Panc1 (cell line): ENCODE data around the gene ENAH. TPM values are rescaled to one million over a fixed set of nuclear protein-coding genes. Genes with fewer than 3 reads are reported as not detected.

ENCODE experiments used
- ATAC-seq: fragments of 200-7000 bp; cut with Tn5 transposase; 2 replicates; pipeline ENCODE4 v1.9.1; 2020; ENCODE audit warnings: mild to moderate bottlenecking, moderate library complexity
- BruUV-seq: library from RNA; stranded (reverse); fragments of 400-500 nt; replicated peaks from 2 replicates; lab custom pipeline; 2021; lab: Mats Ljungman, UMichigan
- CTCF ChIA-PET: fragments of 300-600 bp; sonication (Branson Sonifier 250); formaldehyde crosslinking; loops from one replicate; lab custom pipeline; 2022; ENCODE audit warnings: antibody characterized with exemption; lab: Charles Lee
- POLR2A ChIA-PET: fragments of 300-600 bp; sonication (Branson Sonifier 250); formaldehyde crosslinking; loops from one replicate; lab custom pipeline; 2022; ENCODE audit warnings: antibody characterized with exemption; lab: Charles Lee
- DNase-seq: peaks from one replicate; pipeline ENCODE4 v3.0.0-alpha.2; 2010; ENCODE audit warnings: low read depth, low spot score
- H3K27ac ChIP-seq: 2 replicates; pipeline ENCODE4 v1.5.1; 2011; ENCODE audit warnings: mild to moderate bottlenecking, low read length, inconsistent platforms
- H3K27me3 ChIP-seq: fragments of 200-500 bp; sonication (Bioruptor generic); 2 replicates; pipeline ENCODE4 v1.6.0; 2014; ENCODE audit warnings: low read length, inconsistent platforms; ENCODE audit not compliant: control insufficient read depth, insufficient read depth
- H3K36me3 ChIP-seq: fragments of 200-500 bp; sonication (Bioruptor generic); 2 replicates; pipeline ENCODE4 v1.5.1; 2014; ENCODE audit warnings: inconsistent platforms, mild to moderate bottlenecking, low read length, moderate library complexity; ENCODE audit not compliant: control insufficient read depth, insufficient read depth
- H3K4me1 ChIP-seq: 2 replicates; pipeline ENCODE4 v1.5.1; 2011; ENCODE audit warnings: inconsistent platforms, mild to moderate bottlenecking, low read length, moderate library complexity; ENCODE audit not compliant: control insufficient read depth, insufficient read depth
- H3K4me3 ChIP-seq, 2 experiments: 2 replicates each; pipeline ENCODE4 v1.5.1; 2011 to 2012; ENCODE audit warnings: low read depth in 2 of 2, low read length in 2 of 2, mild to moderate bottlenecking in 2 of 2, inconsistent platforms in 1 of 2, moderate library complexity in 1 of 2
- H3K9me3 ChIP-seq: fragments of 200-500 bp; sonication (Bioruptor generic); 2 replicates; pipeline ENCODE4 v1.5.1; 2014; ENCODE audit warnings: low read depth, mild to moderate bottlenecking, inconsistent platforms, low read length, moderate library complexity; ENCODE audit not compliant: control insufficient read depth, insufficient read depth
- POLR2AphosphoS5 ChIP-seq: IDR thresholded peaks from 2 replicates; pipeline ENCODE4 v1.6.1; 2012; ENCODE audit warnings: mild to moderate bottlenecking, low read depth, low read length, moderate library complexity
- SIN3A ChIP-seq: IDR thresholded peaks from 2 replicates; pipeline ENCODE4 v1.6.1; 2012; ENCODE audit warnings: low read depth, mild to moderate bottlenecking, low read length, moderate library complexity, borderline replicate concordance; ENCODE audit not compliant: insufficient read depth
- TCF7L2 ChIP-seq: IDR thresholded peaks from 2 replicates; pipeline ENCODE4 v1.6.1; 2011; ENCODE audit warnings: mild to moderate bottlenecking, low read depth, low read length, inconsistent platforms
- in situ Hi-C: cut with HindIII; loops from 2 replicates; pipeline ENCODE4 v1.10.0; 2016; ENCODE audit warnings: low sequenced_read_pairs, low pct_unique_long_range_greater_than_20kb
- intact Hi-C: fragments of 100-400 bp; cut with micrococcal nuclease; formaldehyde crosslinking; loops from one replicate; pipeline ENCODE4 v1.10.0; 2022; ENCODE audit not compliant: unreplicated experiment
- total RNA-seq: library from RNA; stranded (reverse); gene quantifications from one replicate; pipeline ENCODE4 v1.2.1, GENCODE V29; 2021; ENCODE audit not compliant: unreplicated experiment
- TF ChIP-seq, protein P1 (sequence below), 2 experiments: IDR thresholded peaks; 2 replicates each; pipeline ENCODE4 v1.6.1; 2011 to 2012; ENCODE audit warnings: low read depth in 2 of 2, control low read depth in 1 of 2, low read length in 1 of 2, mild to moderate bottlenecking in 1 of 2, moderate library complexity in 1 of 2; ENCODE audit not compliant: insufficient read depth in 1 of 2
- TF ChIP-seq, protein P2 (sequence below): fragments of 450-650 bp; IDR thresholded peaks from 2 replicates; pipeline ENCODE4 v1.5.1; 2017; ENCODE audit warnings: mild to moderate bottlenecking

The ENAH gene
- total RNA-seq, 1 experiment from 2014 or later: 133 TPM

DNA sequence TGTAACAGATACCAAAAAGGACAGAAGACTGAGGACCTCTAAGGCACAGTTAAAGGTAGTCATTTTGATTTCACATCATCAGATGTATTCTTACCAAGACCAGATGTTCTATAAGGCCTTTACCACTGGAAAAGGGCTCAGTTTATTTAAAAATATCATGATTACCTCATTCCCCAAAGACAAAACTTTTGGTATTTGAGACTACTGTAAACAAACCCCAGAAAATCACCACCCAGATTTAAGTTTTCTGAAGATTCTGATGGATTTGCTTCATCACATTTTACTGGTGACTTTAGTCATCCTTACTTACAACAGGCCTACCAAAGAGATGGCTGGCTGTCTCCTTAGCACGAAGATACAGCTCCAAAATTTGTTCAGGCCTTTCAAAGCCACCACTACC, 8.3 kb downstream of the ENAH start:
- ChIA-PET POLR2A (no interaction called here), CTCF (no interaction called here)
- Histone ChIP-seq H3K36me3 (no peaks in the 10 kb centered on the region; the same call in 1 of the 2 replicates), H3K27me3 (no peaks in the 10 kb centered on the region), H3K4me1 (peaks cover 19% of the 10 kb centered on the region), H3K4me3 (no peak overlapping the region), H3K9me3 (no peaks in the 10 kb centered on the region), H3K27ac (no peak overlapping the region)
- intact Hi-C loops: no loop called here
- in situ Hi-C loops: no loop called here
- ATAC-seq (no peak), DNase-seq (no peak)
- BruUV-seq: no TSS peak
- no peak for TF ChIP-seq POLR2AphosphoS5
- TF ChIP-seq, protein P1, sequence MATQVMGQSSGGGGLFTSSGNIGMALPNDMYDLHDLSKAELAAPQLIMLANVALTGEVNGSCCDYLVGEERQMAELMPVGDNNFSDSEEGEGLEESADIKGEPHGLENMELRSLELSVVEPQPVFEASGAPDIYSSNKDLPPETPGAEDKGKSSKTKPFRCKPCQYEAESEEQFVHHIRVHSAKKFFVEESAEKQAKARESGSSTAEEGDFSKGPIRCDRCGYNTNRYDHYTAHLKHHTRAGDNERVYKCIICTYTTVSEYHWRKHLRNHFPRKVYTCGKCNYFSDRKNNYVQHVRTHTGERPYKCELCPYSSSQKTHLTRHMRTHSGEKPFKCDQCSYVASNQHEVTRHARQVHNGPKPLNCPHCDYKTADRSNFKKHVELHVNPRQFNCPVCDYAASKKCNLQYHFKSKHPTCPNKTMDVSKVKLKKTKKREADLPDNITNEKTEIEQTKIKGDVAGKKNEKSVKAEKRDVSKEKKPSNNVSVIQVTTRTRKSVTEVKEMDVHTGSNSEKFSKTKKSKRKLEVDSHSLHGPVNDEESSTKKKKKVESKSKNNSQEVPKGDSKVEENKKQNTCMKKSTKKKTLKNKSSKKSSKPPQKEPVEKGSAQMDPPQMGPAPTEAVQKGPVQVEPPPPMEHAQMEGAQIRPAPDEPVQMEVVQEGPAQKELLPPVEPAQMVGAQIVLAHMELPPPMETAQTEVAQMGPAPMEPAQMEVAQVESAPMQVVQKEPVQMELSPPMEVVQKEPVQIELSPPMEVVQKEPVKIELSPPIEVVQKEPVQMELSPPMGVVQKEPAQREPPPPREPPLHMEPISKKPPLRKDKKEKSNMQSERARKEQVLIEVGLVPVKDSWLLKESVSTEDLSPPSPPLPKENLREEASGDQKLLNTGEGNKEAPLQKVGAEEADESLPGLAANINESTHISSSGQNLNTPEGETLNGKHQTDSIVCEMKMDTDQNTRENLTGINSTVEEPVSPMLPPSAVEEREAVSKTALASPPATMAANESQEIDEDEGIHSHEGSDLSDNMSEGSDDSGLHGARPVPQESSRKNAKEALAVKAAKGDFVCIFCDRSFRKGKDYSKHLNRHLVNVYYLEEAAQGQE (IDR thresholded peaks at IDR 0.05; ENCODE audit: insufficient read depth in 1 of 2, low read depth in 2 of 2, low read length in 1 of 2): no peak
- TF ChIP-seq SIN3A: no peak
- TF ChIP-seq TCF7L2: no peak
- TF ChIP-seq, protein P2, sequence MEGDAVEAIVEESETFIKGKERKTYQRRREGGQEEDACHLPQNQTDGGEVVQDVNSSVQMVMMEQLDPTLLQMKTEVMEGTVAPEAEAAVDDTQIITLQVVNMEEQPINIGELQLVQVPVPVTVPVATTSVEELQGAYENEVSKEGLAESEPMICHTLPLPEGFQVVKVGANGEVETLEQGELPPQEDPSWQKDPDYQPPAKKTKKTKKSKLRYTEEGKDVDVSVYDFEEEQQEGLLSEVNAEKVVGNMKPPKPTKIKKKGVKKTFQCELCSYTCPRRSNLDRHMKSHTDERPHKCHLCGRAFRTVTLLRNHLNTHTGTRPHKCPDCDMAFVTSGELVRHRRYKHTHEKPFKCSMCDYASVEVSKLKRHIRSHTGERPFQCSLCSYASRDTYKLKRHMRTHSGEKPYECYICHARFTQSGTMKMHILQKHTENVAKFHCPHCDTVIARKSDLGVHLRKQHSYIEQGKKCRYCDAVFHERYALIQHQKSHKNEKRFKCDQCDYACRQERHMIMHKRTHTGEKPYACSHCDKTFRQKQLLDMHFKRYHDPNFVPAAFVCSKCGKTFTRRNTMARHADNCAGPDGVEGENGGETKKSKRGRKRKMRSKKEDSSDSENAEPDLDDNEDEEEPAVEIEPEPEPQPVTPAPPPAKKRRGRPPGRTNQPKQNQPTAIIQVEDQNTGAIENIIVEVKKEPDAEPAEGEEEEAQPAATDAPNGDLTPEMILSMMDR: no peak

DNA sequence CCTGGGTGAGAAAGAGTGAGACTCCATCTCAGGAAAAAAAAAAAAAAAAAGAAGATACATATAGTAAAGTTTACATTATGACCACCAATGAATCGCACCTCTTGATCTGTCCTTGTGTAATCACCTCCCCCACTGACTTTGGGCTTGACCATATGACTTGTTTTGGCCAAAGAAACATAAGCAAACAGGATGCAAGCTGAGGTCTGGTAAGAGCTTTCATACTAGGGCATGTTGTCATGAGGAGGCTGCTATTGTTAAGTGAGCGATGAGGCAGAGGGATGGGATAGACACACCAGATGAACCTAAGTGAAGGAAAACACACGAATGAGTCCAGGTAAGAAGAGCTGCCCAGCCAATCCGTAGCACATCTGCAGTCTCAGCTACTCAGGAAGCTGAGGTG, 10.7 kb downstream of the ENAH start:
- ATAC-seq: no peak
- no peak overlapping the region for H3K27ac ChIP-seq
- BruUV-seq: no TSS peak
- H3K4me3 ChIP-seq: no peak overlapping the region
- H3K27me3 ChIP-seq: no peaks in the 10 kb centered on the region
- ChIA-PET POLR2A (no interaction called here), CTCF (no interaction called here)
- intact Hi-C loops (no loop called here), in situ Hi-C loops (no loop called here)
- TF ChIP-seq TCF7L2: no peak
- TF ChIP-seq, protein P2: no peak
- no peak for TF ChIP-seq SIN3A
- TF ChIP-seq, protein P1 (IDR thresholded peaks at IDR 0.05; ENCODE audit: insufficient read depth in 1 of 2, low read depth in 2 of 2, low read length in 1 of 2): no peak
- TF ChIP-seq POLR2AphosphoS5: no peak
- no peaks in the 10 kb centered on the region for H3K9me3 ChIP-seq
- no peak for DNase-seq
- no peaks in the 10 kb centered on the region for H3K36me3 ChIP-seq
- H3K4me1 ChIP-seq: no peaks in the 10 kb centered on the region
